DMS153 treated with DMSO at 0.1 percent for 48 hours (cell line): ENCODE results near the gene TGFA.

ENCODE experiments used
- DNase-seq: peaks from one replicate; lab custom pipeline; 2025; ENCODE audit not compliant: unreplicated experiment; lab: John Stamatoyannopoulos, UW

The TGFA gene

GRCh38 chr2:70525032-70525431 is 28.6 kb downstream of the TGFA start:
- DNase-seq: no peak

- no peak for DNase-seq
These were observed 29.3 kb downstream of the TGFA start for GRCh38 chr2:70523996-70524965.

GRCh38 chr2:70523672-70523995 is 30.0 kb downstream of the TGFA start:
- DNase-seq: no peak

GRCh38 chr2:70522627-70523026 is 31.0 kb downstream of the TGFA start:
- no peak for DNase-seq

- DNase-seq: no peak
These were observed 32.8 kb downstream of the TGFA start for GRCh38 chr2:70520825-70521224.

GRCh38 chr2:70519453-70519852 is 34.2 kb downstream of the TGFA start:
- DNase-seq: no peak

GRCh38 chr2:70518557-70518956 is 35.1 kb downstream of the TGFA start:
- DNase-seq: no peak

GRCh38 chr2:70517804-70518203 is 35.8 kb downstream of the TGFA start:
- no peak for DNase-seq

GRCh38 chr2:70516596-70516995 is 37.0 kb downstream of the TGFA start:
- no peak for DNase-seq

GRCh38 chr2:70515938-70516337 is 37.7 kb downstream of the TGFA start:
- DNase-seq: no peak

GRCh38 chr2:70514612-70515055 is 39.0 kb downstream of the TGFA start:
- DNase-seq: peak; percentile 67

- DNase-seq: no peak
These were observed 39.9 kb downstream of the TGFA start for GRCh38 chr2:70513738-70514137.

GRCh38 chr2:70511971-70512729 is 41.5 kb downstream of the TGFA start:
- DNase-seq: no peak

GRCh38 chr2:70510313-70510712 is 43.3 kb downstream of the TGFA start:
- DNase-seq: no peak

GRCh38 chr2:70509565-70509964 is 44.1 kb downstream of the TGFA start:
- no peak for DNase-seq

GRCh38 chr2:70508711-70509462 is 44.7 kb downstream of the TGFA start:
- DNase-seq: no peak

GRCh38 chr2:70505613-70506391 is 47.8 kb downstream of the TGFA start:
- DNase-seq: no peak

GRCh38 chr2:70504750-70505149 is 48.9 kb downstream of the TGFA start:
- no peak for DNase-seq

GRCh38 chr2:70503896-70504295 is 49.7 kb downstream of the TGFA start:
- DNase-seq: no peak

GRCh38 chr2:70501728-70502127 is 51.9 kb downstream of the TGFA start:
- no peak for DNase-seq

- no peak for DNase-seq
These were observed 52.4 kb downstream of the TGFA start for GRCh38 chr2:70501215-70501614.
